Prostate gland (tissue), 2 donors: ENCODE measurements around the gene RGS11. TPM values are rescaled to one million over a fixed set of nuclear protein-coding genes. Genes with fewer than 3 reads are reported as not detected.

Source experiments
- DNase-seq: peaks from one replicate; pipeline ENCODE4 v3.0.0-alpha.2; 2019; ENCODE audit warnings: low spot score
- H3K27ac ChIP-seq, 2 donors: fragments of 200-600 bp; sonication (generic); 2 replicates each; pipeline ENCODE4 v1.5.1; 2017 to 2019
- H3K27me3 ChIP-seq: fragments of 200-600 bp; sonication (generic); replicated peaks from 2 replicates; pipeline ENCODE4 v1.5.1; 2019; ENCODE audit not compliant: insufficient read depth
- H3K36me3 ChIP-seq, 2 donors: fragments of 200-600 bp; sonication (generic); 1 replicate in 1 of 2; 2 replicates in 1 of 2; pipeline versions ENCODE4 v1.5.1 to v1.8.1; 2017 to 2019
- H3K4me1 ChIP-seq: fragments of 200-600 bp; sonication (generic); replicated peaks from 2 replicates; pipeline ENCODE4 v1.5.1; 2019
- H3K4me3 ChIP-seq, 2 donors: fragments of 200-600 bp; sonication (generic); 2 replicates each; pipeline ENCODE4 v1.5.1; 2017 to 2019
- H3K9me3 ChIP-seq: fragments of 200-600 bp; sonication (generic); 2 replicates; pipeline ENCODE4 v1.5.1; 2017
- POLR2A ChIP-seq: fragments of 450-650 bp; IDR thresholded peaks from one replicate; pipeline ENCODE4 v1.6.1; 2016; ENCODE audit warnings: antibody characterized with exemption, mild to moderate bottlenecking
- POLR2AphosphoS5 ChIP-seq: sonication (generic); formaldehyde crosslinking; IDR thresholded peaks from one replicate; pipeline ENCODE4 v1.6.1; 2017; ENCODE audit warnings: antibody characterized with exemption
- WGBS: methylation state at CpG from one replicate; pipeline ENCODE4 v1.1.5; 2018; 5-methylcytosine and 5-hydroxymethylcytosine counted together
- intact Hi-C: fragments of 100-400 bp; cut with DNase I; formaldehyde crosslinking; loops from one replicate; pipeline ENCODE4 v1.14.2; 2022
- total RNA-seq, 2 donors: library from RNA; depleted of rRNA; stranded (reverse); fragments of >200 nt; gene quantifications; one replicate each; pipeline ENCODE4 v1.1.0, GENCODE V29; 2016
- TF ChIP-seq, protein P1 (sequence below), 4 experiments: fragments of 200-600 bp in 2 of 4; fragments of 450-650 bp in 2 of 4; sonication (generic) in 2 of 4; IDR thresholded peaks; 1 replicate in 3 of 4; 2 replicates in 1 of 4; pipeline ENCODE4 v1.5.1; 2016 to 2019; ENCODE audit warnings: antibody characterized with exemption in 4 of 4, mild to moderate bottlenecking in 2 of 4, moderate library complexity in 2 of 4

RGS11 gene
- total RNA-seq, 2 donors from 2014 or later: 2.3 to 5.9 TPM

DNA sequence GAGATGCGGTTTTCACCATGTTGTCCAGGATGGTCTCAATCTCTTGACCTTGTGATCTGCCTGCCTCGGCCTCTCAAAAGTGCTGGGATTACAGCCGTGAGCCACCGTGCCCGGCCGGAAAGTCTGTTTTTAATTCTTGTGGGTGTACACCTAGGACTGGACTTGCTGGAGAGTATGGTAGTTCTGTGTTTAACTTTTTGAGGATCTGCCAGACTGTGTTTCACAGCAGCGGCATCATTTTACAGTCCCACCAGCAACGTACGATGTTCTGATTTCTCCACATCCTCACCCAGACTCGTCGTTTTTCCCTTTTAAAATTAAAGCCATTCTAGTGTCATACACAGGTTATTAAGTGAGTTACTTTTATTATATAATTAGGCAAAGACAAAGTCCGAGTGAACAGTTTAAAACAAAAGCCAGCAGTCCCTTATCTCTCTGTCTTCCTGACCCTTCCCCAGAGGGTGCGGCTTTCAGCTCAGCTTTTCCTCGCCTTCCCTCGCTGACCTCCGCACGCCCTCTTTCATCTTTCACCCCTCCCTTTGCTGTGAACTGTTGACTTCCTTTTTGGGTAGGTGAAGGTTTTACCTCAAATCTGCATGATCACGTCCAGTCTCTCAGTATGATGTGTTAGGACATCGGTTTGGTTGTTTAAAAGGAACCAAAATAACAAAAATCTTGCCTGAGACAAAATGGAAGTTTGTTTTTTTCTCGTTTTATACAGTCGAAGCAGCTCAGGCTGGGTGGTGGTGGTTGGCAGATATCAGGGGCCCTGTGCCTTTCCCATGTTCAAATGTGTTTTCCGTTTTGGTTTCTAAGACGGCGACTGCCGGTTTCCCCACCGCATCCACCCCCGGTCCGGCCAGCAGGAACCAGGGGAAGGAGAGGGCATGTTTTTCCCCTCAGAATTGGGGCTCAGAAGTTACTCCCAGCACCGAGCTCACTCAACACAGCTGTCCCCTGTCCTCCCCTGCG lies 23.1 kb downstream of the RGS11 start:
- intact Hi-C loops: no loop called here
- Histone ChIP-seq H3K4me3 (no peak overlapping the region), H3K36me3 (peaks cover 0 to 8% of the 10 kb centered on the region in 2 donors), H3K9me3 (no peaks in the 10 kb centered on the region), H3K27ac (no peak overlapping the region), H3K27me3 (no peaks in the 10 kb centered on the region), H3K4me1 (no peaks in the 10 kb centered on the region)
- TF ChIP-seq POLR2AphosphoS5 (no peak), POLR2A (no peak)
- TF ChIP-seq, protein P1, sequence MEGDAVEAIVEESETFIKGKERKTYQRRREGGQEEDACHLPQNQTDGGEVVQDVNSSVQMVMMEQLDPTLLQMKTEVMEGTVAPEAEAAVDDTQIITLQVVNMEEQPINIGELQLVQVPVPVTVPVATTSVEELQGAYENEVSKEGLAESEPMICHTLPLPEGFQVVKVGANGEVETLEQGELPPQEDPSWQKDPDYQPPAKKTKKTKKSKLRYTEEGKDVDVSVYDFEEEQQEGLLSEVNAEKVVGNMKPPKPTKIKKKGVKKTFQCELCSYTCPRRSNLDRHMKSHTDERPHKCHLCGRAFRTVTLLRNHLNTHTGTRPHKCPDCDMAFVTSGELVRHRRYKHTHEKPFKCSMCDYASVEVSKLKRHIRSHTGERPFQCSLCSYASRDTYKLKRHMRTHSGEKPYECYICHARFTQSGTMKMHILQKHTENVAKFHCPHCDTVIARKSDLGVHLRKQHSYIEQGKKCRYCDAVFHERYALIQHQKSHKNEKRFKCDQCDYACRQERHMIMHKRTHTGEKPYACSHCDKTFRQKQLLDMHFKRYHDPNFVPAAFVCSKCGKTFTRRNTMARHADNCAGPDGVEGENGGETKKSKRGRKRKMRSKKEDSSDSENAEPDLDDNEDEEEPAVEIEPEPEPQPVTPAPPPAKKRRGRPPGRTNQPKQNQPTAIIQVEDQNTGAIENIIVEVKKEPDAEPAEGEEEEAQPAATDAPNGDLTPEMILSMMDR (IDR thresholded peaks at IDR 0.05): no peak
- DNase-seq: no peak
- 76% methylated on average over 30 of the region's 30 CpGs for WGBS

DNA sequence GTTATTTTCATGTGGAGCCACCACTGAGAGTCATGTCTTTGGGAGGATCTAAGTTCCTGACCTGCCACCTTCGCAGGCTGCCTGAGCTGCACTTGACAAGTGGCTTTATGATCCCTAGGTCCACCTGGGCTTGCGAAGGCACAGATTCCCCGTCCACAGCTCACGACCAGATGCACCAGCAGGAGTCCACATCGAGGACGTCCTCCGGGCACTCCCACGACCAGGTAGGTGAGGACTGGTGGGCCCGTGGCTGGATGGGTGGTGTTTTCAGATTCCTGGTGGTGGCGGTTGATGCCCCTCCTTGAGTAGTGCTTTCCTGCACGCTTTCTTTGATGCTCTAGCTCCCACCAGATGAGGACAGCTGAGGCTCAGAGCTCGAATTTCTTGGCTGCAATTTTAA lies 26.3 kb downstream of the RGS11 start:
- WGBS: 85% methylated on average over 12 of the region's 12 CpGs
- intact Hi-C loops: no loop called here
- DNase-seq: no peak
- H3K36me3 ChIP-seq: no peaks in the 10 kb centered on the region
- H3K4me1 ChIP-seq: no peaks in the 10 kb centered on the region
- no peak overlapping the region for H3K4me3 ChIP-seq
- no peak overlapping the region for H3K27ac ChIP-seq
- H3K9me3 ChIP-seq: no peaks in the 10 kb centered on the region
- no peaks in the 10 kb centered on the region for H3K27me3 ChIP-seq
- TF ChIP-seq POLR2A: no peak
- TF ChIP-seq, protein P1 (IDR thresholded peaks at IDR 0.05): no peak
- no peak for TF ChIP-seq POLR2AphosphoS5

GRCh38 chr16:247027-247426 lies 28.7 kb downstream of the RGS11 start:
- Histone ChIP-seq H3K36me3 (no peaks in the 10 kb centered on the region), H3K4me3 (no peak overlapping the region), H3K9me3 (no peaks in the 10 kb centered on the region), H3K4me1 (no peaks in the 10 kb centered on the region), H3K27me3 (no peaks in the 10 kb centered on the region), H3K27ac (no peak overlapping the region)
- intact Hi-C loops: no loop called here
- 90% methylated on average over 12 of the region's 12 CpGs for WGBS
- TF ChIP-seq POLR2A (no peak), POLR2AphosphoS5 (no peak)
- TF ChIP-seq, protein P1 (IDR thresholded peaks at IDR 0.05): no peak
- no peak for DNase-seq

- no peaks in the 10 kb centered on the region for H3K9me3 ChIP-seq
These were observed 30.6 kb downstream of the RGS11 start for GRCh38 chr16:245105-245504.

More at GRCh38 chr16:245105-245504, 30.6 kb downstream of the RGS11 start:
- Histone ChIP-seq H3K36me3 (no peaks in the 10 kb centered on the region), H3K4me3 (no peak overlapping the region), H3K27ac (no peak overlapping the region), H3K4me1 (no peaks in the 10 kb centered on the region), H3K27me3 (no peaks in the 10 kb centered on the region)
- no peak for TF ChIP-seq POLR2A
- TF ChIP-seq, protein P1 (IDR thresholded peaks at IDR 0.05): no peak
- no peak for TF ChIP-seq POLR2AphosphoS5
- DNase-seq: no peak
- intact Hi-C loops: no loop called here
- 94% methylated on average over 9 of the region's 9 CpGs for WGBS
